Loucy (cell line): ENCODE measurements around the gene MRPS9.

Source experiments
- CTCF ChIP-seq: fragments of 200-600 bp; sonication (generic); conservative IDR thresholded peaks from 2 replicates; pipeline ENCODE4 v1.5.1; 2014; ENCODE audit warnings: mild to moderate bottlenecking, antibody characterized with exemption, low read length
- EZH2phosphoT487 ChIP-seq: fragments of 200-600 bp; IDR thresholded peaks from 2 replicates; pipeline ENCODE4 v1.6.1; 2018; ENCODE audit warnings: antibody characterized with exemption, mild to moderate bottlenecking, moderate library complexity, borderline replicate concordance

GRCh38 chr2:105129722-105130232, 91.9 kb downstream of the MRPS9 start:
- TF ChIP-seq CTCF (no peak), EZH2phosphoT487 (no peak)
